Skeletal muscle cell (primary cell): Measurements from ENCODE around the gene CAB39L.
A peak's percentile ranks its signal among the peaks of the same experiment; 100 is the strongest.
"Not testable (repeated sequence)": the region's sequence is repeated elsewhere in the genome, so short reads cannot be mapped to it uniquely, and the experiment has no call there.

Experiments used
- DNase-seq: peaks from one replicate; pipeline ENCODE4 v3.0.0-alpha.2; 2010; ENCODE audit warnings: low read depth
- H3K4me3 ChIP-seq: 2 replicates; pipeline ENCODE4 v1.5.1; 2011; ENCODE audit warnings: low read depth, mild to moderate bottlenecking, control low read depth, low read length, moderate library complexity

The CAB39L gene

GRCh38 chr13:49300739-49301589, 142.9 kb downstream of the CAB39L start:
- H3K4me3 ChIP-seq: peak overlapping the region; percentile 4
- DNase-seq: no peak

- no peak for DNase-seq
- H3K4me3 ChIP-seq: no peak overlapping the region
These were observed 143.6 kb downstream of the CAB39L start for GRCh38 chr13:49300276-49300675.

- H3K4me3 ChIP-seq: no peak overlapping the region
- no peak for DNase-seq
These were observed 144.8 kb downstream of the CAB39L start for GRCh38 chr13:49298903-49299605.

- no peak overlapping the region for H3K4me3 ChIP-seq
- no peak for DNase-seq
These were observed 145.4 kb downstream of the CAB39L start for GRCh38 chr13:49298416-49298815.

- no peak for DNase-seq
- no peak overlapping the region for H3K4me3 ChIP-seq
These were observed 146.5 kb downstream of the CAB39L start for GRCh38 chr13:49297338-49297737.

DNA sequence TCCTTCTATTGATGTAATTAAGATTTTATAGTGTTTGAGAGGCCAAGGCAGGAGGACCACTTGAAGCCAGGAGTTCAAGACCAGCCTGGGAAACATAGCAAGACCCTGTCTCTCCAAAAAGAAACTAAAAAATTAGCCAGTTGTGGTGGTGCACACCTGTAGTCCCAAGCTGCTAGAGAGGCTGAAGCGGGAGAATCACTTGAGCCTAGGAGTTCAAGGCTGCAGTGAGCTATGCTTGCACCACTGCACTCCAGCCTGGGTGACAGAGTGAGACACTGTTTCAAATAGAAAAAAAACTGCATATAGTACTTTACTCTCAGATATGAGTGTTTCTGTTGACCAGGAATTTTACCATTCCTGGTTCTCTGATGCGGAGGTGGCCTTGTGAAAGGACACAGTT, 147.2 kb downstream of the CAB39L start:
- DNase-seq: no peak
- no peak overlapping the region for H3K4me3 ChIP-seq

- no peak overlapping the region for H3K4me3 ChIP-seq
- no peak for DNase-seq
These were observed 148.6 kb downstream of the CAB39L start for GRCh38 chr13:49295244-49295643.

- H3K4me3 ChIP-seq, DNase-seq: not testable (repeated sequence)
These were observed 149.1 kb downstream of the CAB39L start for GRCh38 chr13:49294723-49295122.

- no peak overlapping the region for H3K4me3 ChIP-seq
- peak; percentile 87 for DNase-seq
These were observed 150.9 kb downstream of the CAB39L start for GRCh38 chr13:49292742-49293486.

DNA sequence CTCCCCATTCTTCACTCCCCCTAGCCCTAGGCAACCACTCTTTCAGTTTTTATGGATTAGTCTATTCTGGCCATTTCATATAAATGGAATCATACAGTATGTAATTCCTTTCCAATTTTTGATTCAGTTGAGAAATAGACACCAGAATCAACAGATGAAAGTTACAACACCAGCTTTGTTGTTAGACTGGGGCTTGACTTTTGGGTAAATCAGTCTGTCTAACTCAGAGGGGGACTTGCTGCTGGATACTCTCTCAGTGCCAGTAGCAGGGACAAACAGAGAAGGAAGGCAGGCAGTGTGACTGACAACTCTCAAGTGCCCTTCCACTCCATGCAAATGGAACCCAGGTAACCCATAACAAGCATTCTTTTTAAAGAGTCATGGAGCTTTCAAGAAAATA, 155.4 kb downstream of the CAB39L start:
- H3K4me3 ChIP-seq: no peak overlapping the region

DNA sequence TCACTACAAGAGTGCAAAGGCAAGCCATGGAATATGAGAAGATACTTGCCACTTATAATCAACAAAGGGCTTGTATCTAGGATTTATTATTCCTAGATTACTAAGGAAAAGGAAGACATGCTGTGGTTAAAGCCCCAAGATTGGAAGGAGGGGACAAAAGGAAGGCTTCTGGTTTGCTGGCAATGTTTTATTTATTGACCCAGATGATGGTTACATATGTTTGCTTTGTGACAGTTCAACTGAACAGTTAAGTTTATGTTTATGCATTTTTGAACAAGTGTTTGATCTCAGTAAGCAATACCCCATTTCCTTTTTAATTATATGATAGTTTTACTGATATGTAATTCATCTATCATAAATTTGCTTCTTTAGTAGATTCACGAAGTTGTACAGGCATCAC, 155.9 kb downstream of the CAB39L start:
- H3K4me3 ChIP-seq: no peak overlapping the region
- no peak for DNase-seq

More for the DNA sequence above, 155.4 kb downstream of the CAB39L start:
- no peak for DNase-seq

GRCh38 chr13:49279885-49280284, 164.0 kb downstream of the CAB39L start:
- H3K4me3 ChIP-seq: no peak overlapping the region
- DNase-seq: no peak

- no peak for DNase-seq
- H3K4me3 ChIP-seq: no peak overlapping the region
These were observed 164.8 kb downstream of the CAB39L start for GRCh38 chr13:49279112-49279511.

GRCh38 chr13:49278211-49278610, 165.7 kb downstream of the CAB39L start:
- no peak for DNase-seq
- H3K4me3 ChIP-seq: no peak overlapping the region

DNA sequence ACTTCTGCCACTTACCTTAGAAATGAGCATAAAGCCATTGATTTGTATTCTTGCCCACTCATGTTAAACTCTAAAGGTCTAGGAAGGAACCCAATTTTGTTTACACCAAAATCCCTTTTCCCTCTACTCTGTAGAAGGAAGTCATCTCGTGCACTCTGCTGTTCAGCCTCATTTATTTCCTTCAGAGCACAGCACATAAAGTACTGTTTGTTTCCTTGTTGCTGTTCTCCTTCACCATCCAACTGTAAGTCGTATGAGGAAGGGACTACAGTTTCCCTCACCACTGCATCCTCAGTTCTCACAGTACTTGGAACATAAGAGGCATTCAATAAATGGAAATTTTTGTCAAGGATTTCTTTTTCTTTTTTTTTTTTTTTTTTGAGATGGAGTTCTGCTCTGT, 171.6 kb downstream of the CAB39L start:
- H3K4me3 ChIP-seq: no peak overlapping the region
- DNase-seq: no peak

DNA sequence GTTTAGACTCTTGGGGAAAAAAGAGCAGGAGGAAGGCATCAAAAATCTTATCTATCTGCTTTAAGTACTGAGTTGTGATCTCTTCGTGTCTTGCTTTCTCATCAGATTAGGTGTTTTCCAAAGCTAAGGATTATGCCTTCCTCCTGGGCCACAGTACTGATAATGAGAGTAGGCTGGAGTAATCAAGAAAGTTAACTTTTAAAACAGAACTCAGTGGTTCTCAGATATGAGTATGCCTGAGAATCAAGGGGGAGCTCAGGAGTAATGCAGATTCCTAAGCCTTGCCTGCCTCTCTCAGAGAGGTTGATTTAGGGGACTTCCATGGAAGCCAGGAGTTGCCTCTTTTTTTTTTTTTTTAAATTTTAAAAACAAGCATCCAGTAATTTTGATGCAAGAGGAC, 172.6 kb downstream of the CAB39L start:
- no peak for DNase-seq
- H3K4me3 ChIP-seq: no peak overlapping the region

- DNase-seq: peak; percentile 28
- no peak overlapping the region for H3K4me3 ChIP-seq
These were observed 178.0 kb downstream of the CAB39L start for GRCh38 chr13:49265822-49266221.

- no peak for DNase-seq
- H3K4me3 ChIP-seq: no peak overlapping the region
These were observed 181.2 kb downstream of the CAB39L start for GRCh38 chr13:49262634-49263033.

DNA sequence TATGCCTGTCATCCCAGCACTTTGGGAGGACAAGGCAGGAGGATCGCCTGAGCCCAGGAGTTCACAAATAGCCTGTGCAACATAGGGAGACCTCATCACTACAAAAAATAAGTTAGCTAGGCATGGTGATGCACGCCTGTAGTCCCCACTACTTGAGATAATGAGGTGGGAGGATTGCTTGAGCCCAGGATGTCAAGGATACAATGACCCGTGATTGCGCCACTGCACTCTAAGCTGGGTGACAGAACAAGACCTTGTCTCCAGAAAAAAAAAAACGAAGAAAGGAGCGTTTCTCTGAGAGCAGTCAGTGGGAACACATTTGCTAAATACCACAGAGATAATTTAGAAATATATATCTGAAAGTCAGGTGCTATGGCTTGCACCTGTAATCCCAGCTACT, 184.3 kb downstream of the CAB39L start:
- no peak overlapping the region for H3K4me3 ChIP-seq
- no peak for DNase-seq
